GM21515 (cell line): ENCODE measurements around the gene MYLK2.
A peak's percentile ranks its signal among the peaks of the same experiment; 100 is the strongest.

Experiments used
- ATAC-seq: cut with Tn5 transposase; IDR thresholded peaks from one replicate; pipeline ENCODE4 v1.9.1; 2021; ENCODE audit not compliant: unreplicated experiment

The MYLK2 gene

GRCh38 chr20:31870726-31871617 lies 51.8 kb downstream of the MYLK2 start:
- no peak for ATAC-seq

DNA sequence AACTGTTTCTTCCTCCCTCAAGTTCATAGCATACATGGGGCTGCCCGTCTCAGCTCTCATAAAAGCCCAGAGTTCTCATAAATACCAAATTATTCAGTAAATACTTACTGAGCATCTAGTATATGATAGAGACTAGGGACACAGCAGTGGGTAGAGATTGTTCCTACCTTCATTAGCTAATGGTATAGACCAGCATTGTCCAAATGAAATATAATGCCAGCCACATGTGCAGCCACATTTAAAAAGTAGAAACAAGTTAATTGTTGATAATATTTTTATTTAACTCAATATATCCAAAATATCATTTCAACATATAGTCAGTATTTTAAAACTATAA lies 52.4 kb downstream of the MYLK2 start:
- ATAC-seq: no peak

DNA sequence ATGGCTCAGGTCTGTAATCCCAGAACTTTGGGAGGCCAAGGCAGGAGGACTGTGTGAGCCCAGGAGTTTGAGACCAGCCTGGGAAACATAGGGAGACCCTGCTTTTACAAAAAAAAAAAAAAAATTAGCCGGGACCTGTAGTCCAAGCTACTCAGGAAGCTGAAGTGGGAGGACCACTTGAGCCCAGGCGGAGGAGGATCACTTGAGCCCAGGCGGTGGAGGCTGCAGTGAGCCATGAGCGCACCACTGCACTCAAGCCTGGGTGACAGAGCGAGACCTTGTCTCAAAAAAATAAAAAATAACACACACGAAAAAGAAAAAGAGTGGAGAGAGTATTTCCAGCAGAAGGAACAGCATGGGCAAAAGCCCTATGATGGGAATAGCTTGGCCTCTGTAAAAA lies 53.2 kb downstream of the MYLK2 start:
- no peak for ATAC-seq

DNA sequence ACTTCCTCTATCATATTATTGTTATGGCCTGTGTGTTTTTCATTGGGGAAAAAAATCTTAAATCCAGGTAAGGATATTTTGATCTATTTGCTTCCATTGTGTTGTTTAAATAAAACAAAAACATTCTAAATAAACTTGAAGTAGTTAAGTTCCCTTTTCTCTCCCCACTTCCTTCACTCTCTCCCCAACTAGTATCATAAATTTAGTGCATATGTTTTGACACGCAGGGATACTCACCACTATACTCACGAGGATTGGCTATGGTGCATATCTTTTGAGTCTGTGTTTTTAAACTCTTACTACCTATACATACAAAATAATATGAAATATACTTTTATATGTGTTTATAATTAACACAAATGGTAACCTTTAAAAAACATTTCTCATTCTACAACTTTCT lies 56.5 kb downstream of the MYLK2 start:
- no peak for ATAC-seq

GRCh38 chr20:31877684-31878083 lies 58.5 kb downstream of the MYLK2 start:
- ATAC-seq: no peak

GRCh38 chr20:31879143-31879987 lies 60.2 kb downstream of the MYLK2 start:
- ATAC-seq: peak; percentile 88

GRCh38 chr20:31881945-31882344 lies 62.8 kb downstream of the MYLK2 start:
- no peak for ATAC-seq

GRCh38 chr20:31883829-31884228 lies 64.7 kb downstream of the MYLK2 start:
- no peak for ATAC-seq
